ENCODE measurements around the gene BAIAP2L1.

The BAIAP2L1 gene

DNA sequence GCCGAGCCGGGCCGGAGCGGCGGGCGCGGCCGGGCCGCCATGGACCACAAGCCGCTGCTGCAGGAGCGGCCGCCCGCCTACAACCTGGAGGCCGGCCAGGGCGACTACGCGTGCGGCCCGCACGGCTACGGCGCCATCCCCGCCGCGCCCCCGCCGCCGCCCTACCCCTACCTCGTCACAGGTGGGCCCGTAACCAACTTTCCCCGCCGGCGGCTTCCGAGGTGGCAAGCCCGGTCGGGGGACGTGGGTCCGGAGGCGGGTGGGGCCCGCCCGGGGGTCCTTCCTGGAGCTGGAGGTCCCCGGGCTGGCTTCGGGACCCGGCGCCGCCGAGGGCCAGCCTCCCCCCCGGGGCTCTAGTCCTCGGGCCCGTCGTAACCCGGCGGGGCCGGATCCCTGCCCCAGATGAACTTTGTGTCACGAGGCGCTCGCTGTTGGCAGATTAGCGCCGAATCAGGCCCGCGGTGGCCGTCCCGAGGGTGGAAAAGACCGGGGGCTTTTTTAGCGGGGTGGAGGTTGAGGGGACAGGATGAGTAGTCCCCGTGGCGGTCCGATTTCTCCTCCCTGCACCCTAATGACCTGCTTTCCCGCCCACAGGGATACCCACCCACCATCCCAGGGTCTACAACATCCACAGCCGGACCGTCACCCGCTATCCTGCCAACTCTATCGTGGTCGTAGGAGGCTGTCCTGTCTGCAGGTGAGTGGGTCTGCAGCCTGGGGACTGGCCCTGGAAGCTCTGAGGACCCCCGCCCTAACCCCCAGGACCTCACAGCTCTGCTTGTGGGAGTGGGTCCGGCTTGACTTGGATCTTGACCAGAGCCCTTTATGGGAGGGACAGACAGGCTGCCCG lies 118.9 kb downstream of the BAIAP2L1 start:
- CTCF ChIA-PET = no interaction called here
- Mint-ChIP-seq H3K9me3 (no peaks in the 10 kb centered on the region), H3K4me1 (peaks cover 30% of the 10 kb centered on the region), H3K4me3 (peak overlapping the region; percentile 82), H3K27ac (peak overlapping the region; percentile 70), H3K36me3 (peaks cover 9% of the 10 kb centered on the region), H3K27me3 (no peaks in the 10 kb centered on the region)
- DNase-seq = peak; percentile 59

DNA sequence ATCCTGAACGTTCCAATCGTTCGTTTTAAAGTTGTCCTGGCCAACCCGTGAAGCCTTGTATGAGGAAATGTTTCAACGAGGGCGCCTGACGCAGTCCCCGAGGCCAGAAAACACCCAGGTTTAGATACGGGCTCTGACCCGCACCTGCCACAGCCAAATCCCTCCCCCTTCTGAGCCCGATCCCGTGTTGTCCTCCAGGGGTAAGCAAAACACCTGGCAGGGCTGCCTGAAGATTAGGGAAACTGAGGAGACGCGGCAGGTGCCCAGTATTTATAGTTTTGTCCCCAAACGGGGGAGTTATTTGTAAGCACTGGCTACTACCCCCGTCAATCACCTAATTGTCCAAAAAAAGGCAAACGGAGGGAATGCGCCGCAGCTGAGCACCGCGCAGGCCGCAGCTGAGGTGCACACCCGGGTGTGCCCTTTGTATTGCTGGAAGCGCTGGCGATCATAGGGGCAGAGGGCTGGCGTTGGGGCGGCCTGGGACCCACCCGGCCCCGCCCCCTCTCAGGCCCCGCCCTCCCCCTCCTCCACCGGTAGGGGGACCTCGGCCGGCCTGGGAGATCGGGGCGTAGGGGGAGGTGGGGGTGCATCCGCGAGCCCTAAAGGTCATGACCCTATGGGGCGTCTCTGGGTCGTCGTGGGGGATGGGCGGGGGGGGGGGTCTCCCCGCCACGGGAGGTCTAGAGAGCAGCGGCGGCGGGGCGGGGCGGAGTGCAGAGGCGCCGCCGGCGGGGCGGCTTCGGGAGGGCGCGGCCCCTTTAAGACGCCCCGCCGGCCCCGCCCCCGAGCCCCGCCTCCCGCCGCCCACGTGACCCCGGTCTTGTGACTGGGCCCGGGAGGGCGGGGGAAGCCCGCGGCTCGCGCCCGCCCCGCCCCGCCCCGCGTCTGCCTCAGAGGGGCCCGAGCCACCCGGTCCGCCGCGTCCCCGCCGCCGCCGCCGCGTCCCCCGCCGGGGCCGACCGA lies 119.8 kb downstream of the BAIAP2L1 start, which contains the start of gene BRI3:
TSS of gene BRI3 (plus strand) at position 896 of the 966 bp plus-strand sequence. CDS start 110 bp downstream, outside the sequence.
- Mint-ChIP-seq H3K4me3 (peak within 1 kb of the TSS; percentile 82), H3K4me1 (peaks cover 30% of the 10 kb centered on the region), H3K36me3 (peaks cover 9% of the 10 kb centered on the region), H3K9me3 (no peaks in the 10 kb centered on the region), H3K27me3 (no peaks in the 10 kb centered on the region), H3K27ac (peak within 1 kb of the TSS; percentile 88)
- peak; percentile 92 for DNase-seq
- CTCF ChIA-PET = no interaction called here

DNA sequence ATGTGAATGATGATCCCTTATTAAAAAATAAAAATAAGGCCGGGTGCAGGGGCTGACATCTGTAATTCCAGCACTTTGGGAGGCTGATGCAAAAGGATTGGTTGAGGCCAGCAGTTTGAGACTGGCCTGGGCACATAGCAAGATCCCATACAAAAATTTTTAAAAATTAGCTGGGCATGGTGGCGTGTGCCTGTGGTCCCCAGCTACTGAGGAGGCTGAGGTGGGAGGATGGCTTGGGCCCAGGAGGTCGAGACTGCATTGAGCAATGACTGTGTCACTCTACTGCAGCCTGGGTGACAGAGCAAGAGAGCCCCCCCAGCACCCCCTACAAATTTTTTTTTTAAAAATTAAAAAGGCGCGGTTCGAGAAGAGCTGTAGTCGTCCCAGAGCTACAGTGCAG lies 120.6 kb downstream of the BAIAP2L1 start:
- peaks cover 9% of the 10 kb centered on the region for H3K36me3 Mint-ChIP-seq
- no peak for DNase-seq
- H3K4me1 Mint-ChIP-seq = peaks cover 30% of the 10 kb centered on the region
- no peaks in the 10 kb centered on the region for H3K9me3 Mint-ChIP-seq
- peak overlapping the region; percentile 77 for H3K4me3 Mint-ChIP-seq
- no peaks in the 10 kb centered on the region for H3K27me3 Mint-ChIP-seq
- peak overlapping the region; percentile 88 for H3K27ac Mint-ChIP-seq
- CTCF ChIA-PET = no interaction called here

DNA sequence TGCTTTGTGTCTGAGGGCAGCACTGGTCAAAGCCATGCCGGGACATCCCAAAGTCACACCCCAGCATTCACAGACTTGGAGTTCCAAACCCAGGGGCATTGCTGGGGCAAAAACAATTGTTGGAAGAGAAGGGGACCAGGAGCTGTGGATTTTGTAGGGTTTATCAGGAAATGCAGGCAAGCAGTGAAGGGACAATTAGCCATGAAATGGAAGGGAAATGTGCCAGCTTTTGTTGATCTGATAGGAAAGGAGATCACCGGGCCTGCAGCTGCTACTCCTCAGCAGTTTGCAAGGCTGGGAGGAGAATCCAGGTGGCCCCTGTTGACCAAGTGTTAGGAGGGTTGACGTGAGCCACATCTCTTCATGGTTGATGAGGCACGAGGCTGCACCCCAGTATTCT lies 122.0 kb downstream of the BAIAP2L1 start:
- Mint-ChIP-seq H3K4me1 (peaks cover 21% of the 10 kb centered on the region), H3K27ac (no peak overlapping the region), H3K9me3 (no peaks in the 10 kb centered on the region), H3K27me3 (no peaks in the 10 kb centered on the region), H3K4me3 (no peak overlapping the region), H3K36me3 (peaks cover 8% of the 10 kb centered on the region)
- DNase-seq = no peak
- CTCF ChIA-PET = no interaction called here

DNA sequence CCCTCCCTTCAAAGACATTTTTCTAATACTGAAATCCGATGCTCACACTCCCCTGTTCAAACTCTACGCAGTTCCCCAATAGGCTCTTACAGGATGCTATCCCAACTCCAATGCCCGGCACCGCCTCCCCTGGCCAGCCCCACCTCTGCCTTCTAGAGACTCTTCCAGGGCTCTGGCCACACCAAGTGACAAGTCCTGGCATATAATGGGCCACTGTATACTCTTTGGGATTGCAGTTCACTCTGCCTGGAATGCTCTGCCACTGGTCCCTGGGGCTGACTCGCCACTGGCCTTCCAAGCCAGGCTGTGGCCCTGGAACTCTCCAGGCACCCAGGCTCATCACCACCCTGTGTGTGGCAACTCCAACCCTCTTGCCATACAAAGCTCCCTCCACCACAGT lies 122.5 kb downstream of the BAIAP2L1 start:
- CTCF ChIA-PET = no interaction called here
- H3K36me3 Mint-ChIP-seq = peaks cover 8% of the 10 kb centered on the region
- no peak for DNase-seq
- H3K4me3 Mint-ChIP-seq = no peak overlapping the region
- H3K4me1 Mint-ChIP-seq = peaks cover 17% of the 10 kb centered on the region
- H3K27me3 Mint-ChIP-seq = no peaks in the 10 kb centered on the region
- no peak overlapping the region for H3K27ac Mint-ChIP-seq
- no peaks in the 10 kb centered on the region for H3K9me3 Mint-ChIP-seq

DNA sequence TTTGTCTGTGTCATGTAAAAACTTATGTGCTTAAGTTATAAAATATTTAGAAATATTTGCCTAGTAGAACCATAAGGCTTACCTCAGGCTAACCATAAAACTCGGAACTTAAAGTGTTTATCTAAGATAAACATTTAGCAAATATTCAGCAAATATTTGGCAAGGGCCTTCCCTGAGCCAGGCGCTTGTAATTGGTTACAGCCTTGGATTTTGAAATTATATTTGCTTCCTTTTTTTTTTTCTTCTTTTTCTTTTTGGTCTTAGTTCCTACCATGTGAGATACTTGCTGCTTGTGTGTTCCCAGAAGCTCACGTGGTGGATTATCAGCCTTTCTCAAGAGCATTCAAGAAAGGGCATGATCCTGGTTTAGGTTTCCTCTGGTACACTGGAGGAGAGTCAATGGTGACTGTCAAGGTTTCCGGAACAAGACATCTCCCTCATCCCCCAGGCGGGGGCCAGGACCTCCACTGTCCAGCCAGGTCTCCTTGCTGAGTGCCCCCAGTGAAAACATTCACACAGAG lies 124.6 kb downstream of the BAIAP2L1 start:
- H3K27me3 Mint-ChIP-seq = no peaks in the 10 kb centered on the region
- DNase-seq = no peak
- no peaks in the 10 kb centered on the region for H3K36me3 Mint-ChIP-seq
- H3K27ac Mint-ChIP-seq = no peak overlapping the region
- no peaks in the 10 kb centered on the region for H3K9me3 Mint-ChIP-seq
- no peak overlapping the region for H3K4me3 Mint-ChIP-seq
- H3K4me1 Mint-ChIP-seq = peaks cover 3% of the 10 kb centered on the region
- CTCF ChIA-PET = no interaction called here

DNA sequence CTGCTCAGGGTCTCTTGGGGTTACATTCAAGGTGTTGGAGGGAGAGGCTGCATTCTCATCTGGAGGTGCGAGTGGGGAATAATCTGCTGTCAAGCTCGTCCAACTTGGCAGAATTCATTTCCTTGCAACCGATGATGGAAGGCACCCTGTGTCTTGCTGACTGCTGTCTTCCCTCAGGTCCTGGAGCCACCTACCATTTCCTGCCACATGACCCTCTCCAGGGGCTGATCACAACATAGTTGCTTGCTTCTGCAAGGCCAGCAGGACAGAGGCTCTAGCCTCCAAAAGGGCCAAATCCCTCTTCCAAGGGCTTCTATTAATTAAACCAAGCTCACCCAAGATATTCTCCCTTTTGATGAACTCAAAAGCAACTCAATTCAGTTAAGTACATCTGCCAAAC lies 133.6 kb downstream of the BAIAP2L1 start:
- H3K4me1 Mint-ChIP-seq = peaks cover 5% of the 10 kb centered on the region
- H3K27ac Mint-ChIP-seq = no peak overlapping the region
- no peak for DNase-seq
- no peaks in the 10 kb centered on the region for H3K27me3 Mint-ChIP-seq
- CTCF ChIA-PET = interaction anchor here (0.8 to 1.9 kb wide), 2 partner anchors 14 to 18 kb away, joined by 3 to 6 read pairs; no protein-coding TSS in a partner anchor
- H3K9me3 Mint-ChIP-seq = no peaks in the 10 kb centered on the region
- H3K4me3 Mint-ChIP-seq = no peak overlapping the region
- H3K36me3 Mint-ChIP-seq = peaks cover 16% of the 10 kb centered on the region

DNA sequence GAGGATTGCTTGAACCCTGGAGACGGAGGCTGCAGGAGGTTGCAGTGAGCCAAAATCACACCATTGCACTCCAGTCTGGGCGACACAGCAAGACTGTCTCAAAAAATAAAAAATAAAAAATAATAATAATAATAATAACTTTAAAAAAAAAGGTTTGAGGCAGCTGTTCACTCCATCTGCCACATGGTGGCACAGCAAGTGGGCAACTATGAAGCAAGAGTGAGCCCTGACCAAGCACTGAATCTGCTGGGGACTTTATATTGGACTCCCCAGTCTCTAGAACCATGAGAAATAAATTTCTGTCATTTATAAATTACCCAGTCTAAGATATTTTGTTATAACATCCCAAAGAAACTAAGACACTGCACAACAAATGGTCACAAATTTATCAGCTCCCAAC lies 134.1 kb downstream of the BAIAP2L1 start:
- Mint-ChIP-seq H3K36me3 (peaks cover 19% of the 10 kb centered on the region), H3K4me3 (no peak overlapping the region), H3K27ac (no peak overlapping the region), H3K9me3 (peaks cover 2% of the 10 kb centered on the region), H3K27me3 (no peaks in the 10 kb centered on the region), H3K4me1 (peaks cover 5% of the 10 kb centered on the region)
- CTCF ChIA-PET = interaction anchor here (0.8 to 1.9 kb wide), 2 partner anchors 14 to 17 kb away, joined by 3 to 6 read pairs; no protein-coding TSS in a partner anchor
- DNase-seq = no peak

DNA sequence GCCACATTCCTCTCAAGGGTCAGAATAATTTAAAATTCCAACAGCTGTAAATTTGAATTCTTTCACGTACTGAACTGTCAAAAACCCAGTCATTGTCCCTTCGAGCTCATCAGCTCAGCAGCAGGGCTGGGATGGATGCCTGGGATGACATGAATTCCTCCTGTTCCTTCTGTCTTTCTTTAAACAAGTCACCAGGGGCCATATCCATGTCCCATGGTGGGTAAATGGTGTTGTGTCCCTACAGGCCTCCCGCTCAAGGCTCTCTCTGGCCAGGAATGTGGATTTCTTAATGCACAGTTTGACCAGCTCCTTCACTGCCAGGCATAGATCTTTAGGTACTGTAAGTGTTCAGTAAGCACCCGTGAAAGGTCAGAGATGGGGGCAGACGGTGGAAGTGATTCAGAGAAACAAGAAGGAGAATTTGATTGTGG lies 135.0 kb downstream of the BAIAP2L1 start:
- no peak overlapping the region for H3K4me3 Mint-ChIP-seq
- DNase-seq = no peak
- peaks cover 29% of the 10 kb centered on the region for H3K36me3 Mint-ChIP-seq

DNA sequence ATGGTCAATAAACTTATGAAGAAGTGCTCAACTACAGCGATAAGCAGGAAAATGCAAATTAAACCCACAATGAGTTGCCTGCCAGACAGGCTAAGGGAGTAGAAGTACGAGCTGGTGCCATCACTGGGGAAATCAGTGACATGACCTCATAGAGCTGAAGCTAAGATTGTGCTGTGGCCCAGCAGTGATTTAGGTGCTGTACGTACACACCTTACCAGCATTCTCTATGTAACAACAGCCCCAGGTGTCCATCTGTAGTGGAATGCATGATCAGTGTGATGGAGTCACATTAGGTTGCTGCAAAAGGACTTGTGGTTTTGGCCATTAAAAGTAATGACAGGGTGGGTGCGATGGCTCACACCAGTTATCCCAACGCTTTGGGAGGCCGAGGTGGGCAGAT lies 143.2 kb downstream of the BAIAP2L1 start:
- no peak overlapping the region for H3K27ac Mint-ChIP-seq
- no peaks in the 10 kb centered on the region for H3K27me3 Mint-ChIP-seq
- peaks cover 40% of the 10 kb centered on the region for H3K4me1 Mint-ChIP-seq
- DNase-seq = no peak
- H3K36me3 Mint-ChIP-seq = peaks cover 57% of the 10 kb centered on the region
- CTCF ChIA-PET = no interaction called here
- no peak overlapping the region for H3K4me3 Mint-ChIP-seq
- peaks cover 2% of the 10 kb centered on the region for H3K9me3 Mint-ChIP-seq

More for the DNA sequence above, 135.0 kb downstream of the BAIAP2L1 start:
- H3K9me3 Mint-ChIP-seq = peaks cover 2% of the 10 kb centered on the region
- no peaks in the 10 kb centered on the region for H3K27me3 Mint-ChIP-seq
- H3K4me1 Mint-ChIP-seq = peaks cover 5% of the 10 kb centered on the region
- no peak overlapping the region for H3K27ac Mint-ChIP-seq
- CTCF ChIA-PET = interaction anchor here (1.9 kb wide), 1 partner anchor 13 kb away, joined by 6 read pairs; no protein-coding TSS in a partner anchor

DNA sequence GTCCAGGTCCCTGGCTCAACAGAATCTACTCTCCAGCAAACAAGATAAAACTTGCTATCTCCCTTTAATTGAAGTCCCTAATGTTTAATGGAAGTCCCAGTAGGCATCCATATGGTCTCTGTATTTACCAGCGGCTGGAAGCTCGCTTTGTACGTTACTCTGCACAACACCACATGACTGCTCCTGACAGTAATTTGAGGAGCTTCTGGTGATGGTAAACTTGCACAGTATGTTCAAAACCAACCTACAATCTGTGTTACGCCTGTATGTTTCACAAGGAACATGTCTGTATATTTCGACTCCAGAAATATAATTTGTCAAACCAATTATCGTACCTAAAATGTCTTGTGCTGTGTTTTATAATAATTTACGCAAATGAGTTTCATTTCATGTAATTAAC lies 144.5 kb downstream of the BAIAP2L1 start:
- Mint-ChIP-seq H3K27me3 (no peaks in the 10 kb centered on the region), H3K9me3 (no peaks in the 10 kb centered on the region), H3K4me1 (peaks cover 44% of the 10 kb centered on the region), H3K4me3 (no peak overlapping the region), H3K36me3 (peaks cover 52% of the 10 kb centered on the region), H3K27ac (peak overlapping the region; percentile 75)
- DNase-seq = no peak
- CTCF ChIA-PET = no interaction called here

DNA sequence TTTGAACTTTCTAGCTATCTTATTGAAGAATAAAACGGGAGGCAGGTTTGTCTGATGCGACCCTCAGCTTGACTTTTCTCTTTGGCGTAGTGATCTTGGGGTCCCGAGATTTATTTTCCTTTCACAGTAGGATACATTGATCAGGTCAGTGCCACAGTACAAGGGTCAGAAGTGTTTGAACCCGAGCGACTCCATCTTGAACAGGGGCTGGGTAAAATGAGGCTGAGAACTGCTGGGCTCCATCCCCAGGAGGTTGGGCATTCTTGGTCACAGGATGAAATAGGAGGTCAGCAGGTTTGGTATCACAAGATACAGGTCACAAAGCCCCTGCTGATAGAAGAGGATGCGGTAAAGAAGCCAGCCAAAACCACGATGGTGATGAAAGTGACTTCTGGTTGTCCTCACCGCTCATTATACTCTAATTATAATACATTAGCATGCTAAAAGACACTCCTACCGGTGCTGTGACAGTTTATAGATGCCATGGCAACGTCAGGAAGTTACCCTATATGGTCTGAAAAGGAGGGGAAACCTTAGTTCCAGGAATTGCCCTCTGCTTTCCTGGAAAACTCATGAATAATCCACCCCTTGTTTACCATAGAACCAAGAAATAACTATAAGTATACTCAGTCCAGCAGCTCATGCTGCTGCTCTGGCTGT lies 145.8 kb downstream of the BAIAP2L1 start:
- no peaks in the 10 kb centered on the region for H3K27me3 Mint-ChIP-seq

DNA sequence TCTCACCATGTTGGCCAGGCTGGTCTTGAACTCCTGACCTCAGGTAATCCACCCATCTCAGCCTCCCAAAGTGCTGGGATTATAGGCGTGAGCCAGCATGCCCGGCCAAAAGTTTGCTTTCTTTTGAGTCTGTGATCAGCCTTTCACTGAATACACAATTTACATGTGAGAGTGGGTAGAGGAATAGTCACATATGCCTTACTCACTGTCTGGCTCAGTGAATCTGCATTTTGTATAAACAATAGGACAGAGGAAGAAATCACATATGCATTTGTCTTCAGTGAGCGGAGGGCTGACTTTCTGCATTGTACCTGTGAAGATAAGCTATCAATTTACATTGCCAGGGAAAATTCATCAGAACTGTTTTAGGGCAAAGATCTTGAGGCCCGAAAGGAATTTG lies 146.4 kb downstream of the BAIAP2L1 start:
- Mint-ChIP-seq H3K4me1 (peaks cover 57% of the 10 kb centered on the region), H3K9me3 (no peaks in the 10 kb centered on the region), H3K27ac (peak overlapping the region; percentile 78), H3K4me3 (peak overlapping the region; percentile 44), H3K36me3 (peaks cover 48% of the 10 kb centered on the region), H3K27me3 (no peaks in the 10 kb centered on the region)
- CTCF ChIA-PET = no interaction called here
- DNase-seq = no peak

More for the DNA sequence above, 145.8 kb downstream of the BAIAP2L1 start:
- Mint-ChIP-seq H3K27ac (peak overlapping the region; percentile 78), H3K36me3 (peaks cover 45% of the 10 kb centered on the region), H3K4me3 (peak overlapping the region; percentile 44), H3K4me1 (peaks cover 53% of the 10 kb centered on the region), H3K9me3 (no peaks in the 10 kb centered on the region)
- CTCF ChIA-PET = no interaction called here
- peak; percentile 49 for DNase-seq

All from activated naive CD4-positive, alpha-beta T cell treated with anti-CD3 and anti-CD28 coated beads, Interleukin-2, amount 10 ng/mL, durations not matched to agents 7 days and 5 days (primary cell).